Psoas muscle (tissue), 8 donors: ENCODE results near the gene ISCA2. TPM values are rescaled to one million over a fixed set of nuclear protein-coding genes. Genes with fewer than 3 reads are reported as not detected.

Experiments
- ATAC-seq, 4 donors: fragments of 200-7000 bp; cut with Tn5 transposase; one replicate each; pipeline ENCODE4 v1.9.1; 2020; ENCODE audit warnings: moderate library complexity in 3 of 4, mild to moderate bottlenecking in 2 of 4
- DNase-seq, 2 donors: peaks; one replicate each; pipeline ENCODE4 v3.0.0-alpha.2; 2020
- H3K27ac ChIP-seq: fragments of 200-600 bp; one replicate; pipeline ENCODE4 v1.8.0; 2022
- H3K27me3 ChIP-seq, 3 donors: fragments of 200-600 bp in 1 of 3; one replicate each; pipeline versions ENCODE4 v1.6.1 to v1.8.0; 2013 to 2022; ENCODE audit warnings: low read length in 2 of 3, mild to moderate bottlenecking in 2 of 3, moderate library complexity in 1 of 3; ENCODE audit not compliant: insufficient read depth in 3 of 3
- H3K36me3 ChIP-seq, 2 donors: fragments of 200-600 bp in 1 of 2; one replicate each; pipeline versions ENCODE4 v1.6.1 to v1.8.0; 2013 to 2022; ENCODE audit warnings: low read depth in 1 of 2, mild to moderate bottlenecking in 1 of 2, moderate library complexity in 1 of 2; ENCODE audit not compliant: insufficient read depth in 1 of 2
- H3K4me1 ChIP-seq: fragments of 200-600 bp; one replicate; pipeline ENCODE4 v1.8.0; 2022
- H3K4me3 ChIP-seq: fragments of 200-600 bp; one replicate; pipeline ENCODE4 v1.8.0; 2022; ENCODE audit warnings: mild to moderate bottlenecking
- H3K9me3 ChIP-seq: fragments of 200-600 bp; one replicate; pipeline ENCODE4 v1.8.0; 2022
- WGBS, 3 donors: extraction: QIAGEN DNeasy Blood & Tissue Kit; methylation state at CpG; one replicate each; pipeline versions ENCODE4 v1.1.6 to v1.1.7; 2013; 5-methylcytosine and 5-hydroxymethylcytosine counted together
- intact Hi-C, 2 donors: fragments of 100-400 bp; cut with DNase I; formaldehyde crosslinking; loops; one replicate each; pipeline versions ENCODE4 v1.11.0 to v1.14.2; 2022
- polyA plus RNA-seq, 3 donors: library from polyadenylated mRNA; stranded (reverse); fragments of 200-250 nt; gene quantifications; one replicate each; pipeline ENCODE4 v1.2.3, GENCODE V29; 2013
- total RNA-seq, 4 donors: library from RNA; stranded (reverse); fragmentation: NEBNext Ultra II Directional in 2 of 4; extraction: Animal tissue kit (Norgen Biotek cat#: 25700) in 2 of 4; gene quantifications; one replicate each; pipeline versions ENCODE4 v1.2.1 to v1.2.4, GENCODE V29; 2021 to 2023
- TF ChIP-seq, protein P1 (sequence below): fragments of 200-600 bp; IDR thresholded peaks from one replicate; pipeline ENCODE4 v1.8.0; 2022; ENCODE audit warnings: antibody characterized with exemption
- donor health status: healthy with polysubstance abuse.
- donor health status: DM: no; HTN: no; CAD: no; lungs with moderate emphysema.
- donor health status: Bipolar disorder and iron deficiency.
- donor health status: healthy.
- donor health status: DM: yes; HTN: yes; CAD: no.
- donor health status: DM: no; HTN: no; CAD: no.
- donor health status: DM: no; HTN: no; CAD: no.
- donor health status: DM: yes; HTN: yes; CAD: no.

Gene ISCA2
- total and polyA plus RNA-seq, 7 donors: 19.9 to 38.8 (median 24.8) TPM

DNA sequence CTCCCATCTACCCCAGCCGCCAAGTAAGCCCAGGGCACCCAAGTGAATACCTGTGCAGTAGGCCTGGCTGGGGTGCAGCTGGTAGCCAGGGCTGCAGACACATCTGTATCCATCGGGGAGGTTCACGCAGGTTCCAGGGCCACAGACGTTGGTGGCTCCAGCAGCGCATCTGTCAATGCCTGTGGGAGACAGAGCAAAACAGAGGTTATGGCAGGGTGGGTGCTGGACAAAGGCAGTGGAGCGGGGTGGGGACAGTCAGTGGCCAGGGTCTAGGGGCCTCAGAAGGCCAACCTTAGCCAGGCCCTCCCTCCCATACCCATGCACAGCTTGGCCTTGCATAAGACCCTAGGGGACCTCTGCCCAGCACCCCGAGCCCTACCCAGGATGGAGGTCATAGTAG is 29.2 kb downstream of the ISCA2 start:
- intact Hi-C loops: no loop called here
- H3K27me3 ChIP-seq: peaks cover 0 to 4% (median 0%) of the 10 kb centered on the region in 3 donors
- TF ChIP-seq, protein P1, sequence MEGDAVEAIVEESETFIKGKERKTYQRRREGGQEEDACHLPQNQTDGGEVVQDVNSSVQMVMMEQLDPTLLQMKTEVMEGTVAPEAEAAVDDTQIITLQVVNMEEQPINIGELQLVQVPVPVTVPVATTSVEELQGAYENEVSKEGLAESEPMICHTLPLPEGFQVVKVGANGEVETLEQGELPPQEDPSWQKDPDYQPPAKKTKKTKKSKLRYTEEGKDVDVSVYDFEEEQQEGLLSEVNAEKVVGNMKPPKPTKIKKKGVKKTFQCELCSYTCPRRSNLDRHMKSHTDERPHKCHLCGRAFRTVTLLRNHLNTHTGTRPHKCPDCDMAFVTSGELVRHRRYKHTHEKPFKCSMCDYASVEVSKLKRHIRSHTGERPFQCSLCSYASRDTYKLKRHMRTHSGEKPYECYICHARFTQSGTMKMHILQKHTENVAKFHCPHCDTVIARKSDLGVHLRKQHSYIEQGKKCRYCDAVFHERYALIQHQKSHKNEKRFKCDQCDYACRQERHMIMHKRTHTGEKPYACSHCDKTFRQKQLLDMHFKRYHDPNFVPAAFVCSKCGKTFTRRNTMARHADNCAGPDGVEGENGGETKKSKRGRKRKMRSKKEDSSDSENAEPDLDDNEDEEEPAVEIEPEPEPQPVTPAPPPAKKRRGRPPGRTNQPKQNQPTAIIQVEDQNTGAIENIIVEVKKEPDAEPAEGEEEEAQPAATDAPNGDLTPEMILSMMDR: no peak

DNA sequence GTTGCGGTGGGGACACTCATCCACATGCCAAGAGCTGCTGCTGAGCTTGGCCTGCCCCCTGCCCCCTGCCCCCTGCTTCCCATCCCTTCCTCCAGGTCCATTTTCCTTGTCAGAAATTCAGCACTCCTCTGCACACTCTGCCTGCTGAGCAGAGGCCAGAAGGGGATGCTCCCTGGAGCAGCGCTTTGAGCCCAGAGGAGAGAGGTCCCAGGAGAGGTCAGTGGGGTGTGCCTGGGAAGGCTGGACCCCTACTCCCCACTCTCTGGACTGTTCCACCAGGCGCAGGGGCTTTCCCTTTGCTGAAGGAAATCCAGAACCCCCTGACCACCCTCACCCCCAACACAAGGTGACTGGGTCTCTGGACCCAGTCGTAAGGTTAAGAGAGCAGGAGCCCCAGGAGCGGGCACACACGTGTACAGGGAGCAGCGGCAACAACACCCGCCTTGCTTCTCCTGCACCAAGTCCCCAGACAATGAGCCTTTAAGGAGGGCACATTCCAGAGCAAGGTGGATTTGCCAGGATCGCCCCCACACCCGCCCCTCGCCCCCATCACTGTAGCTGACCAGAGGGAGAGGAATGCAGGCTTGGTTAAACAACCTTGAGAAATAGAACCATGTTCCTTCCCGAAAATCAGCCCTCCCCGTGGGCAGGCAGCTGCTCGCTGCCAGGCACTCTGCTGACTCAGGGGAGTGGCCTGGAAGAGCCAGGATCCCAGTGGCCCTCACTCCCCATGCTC is 30.7 kb downstream of the ISCA2 start:
- DNase-seq (peak in 1 of 2 donors; percentile 25), ATAC-seq (peak in 2 of 4 donors; percentile 8 to 44)
- WGBS, 3 donors: 69 to 81% (median 77%) methylated on average over 13 to 14 of the region's 14 CpGs
- TF ChIP-seq, protein P1: no peak
- H3K36me3 ChIP-seq: no peaks in the 10 kb centered on the region
- intact Hi-C loops: no loop called here
- H3K4me3 ChIP-seq: no peak overlapping the region
- peaks cover 0 to 4% (median 0%) of the 10 kb centered on the region in 3 donors for H3K27me3 ChIP-seq
- H3K9me3 ChIP-seq: no peaks in the 10 kb centered on the region
- H3K27ac ChIP-seq: no peak overlapping the region
- H3K4me1 ChIP-seq: peaks cover 15% of the 10 kb centered on the region

More for the DNA sequence above, 29.2 kb downstream of the ISCA2 start:
- no peak for ATAC-seq
- H3K4me3 ChIP-seq: no peak overlapping the region
- DNase-seq: peak; percentile 7 to 30
- 93 to 97% (median 95%) methylated on average over 7 of the region's 7 CpGs for WGBS, 3 donors
- no peaks in the 10 kb centered on the region for H3K36me3 ChIP-seq
- H3K4me1 ChIP-seq: peaks cover 15% of the 10 kb centered on the region
- H3K9me3 ChIP-seq: no peaks in the 10 kb centered on the region
- no peak overlapping the region for H3K27ac ChIP-seq

DNA sequence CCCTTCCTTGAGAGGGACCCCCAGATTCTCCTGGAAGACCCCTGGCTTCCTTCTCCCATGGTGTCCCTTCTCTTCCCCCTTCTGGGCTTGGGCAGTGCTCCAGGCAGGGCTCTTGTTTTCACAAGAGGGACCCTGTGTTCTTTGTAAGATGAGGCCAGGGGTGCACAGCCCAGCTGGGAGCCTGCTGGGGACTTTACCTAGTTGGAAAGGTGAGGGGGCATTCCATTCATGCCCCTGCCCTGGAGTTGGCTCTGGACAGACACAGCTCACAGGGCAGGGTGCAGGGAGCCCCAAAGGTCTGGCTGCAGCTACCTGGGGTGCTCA is 31.2 kb downstream of the ISCA2 start:
- H3K36me3 ChIP-seq: no peaks in the 10 kb centered on the region
- ATAC-seq (no peak), DNase-seq (no peak)
- no peak overlapping the region for H3K4me3 ChIP-seq
- H3K4me1 ChIP-seq: peaks cover 15% of the 10 kb centered on the region
- H3K27me3 ChIP-seq: peaks cover 0 to 4% (median 0%) of the 10 kb centered on the region in 3 donors
- TF ChIP-seq, protein P1: no peak
- intact Hi-C loops: no loop called here
- H3K27ac ChIP-seq: no peak overlapping the region
- no peaks in the 10 kb centered on the region for H3K9me3 ChIP-seq

DNA sequence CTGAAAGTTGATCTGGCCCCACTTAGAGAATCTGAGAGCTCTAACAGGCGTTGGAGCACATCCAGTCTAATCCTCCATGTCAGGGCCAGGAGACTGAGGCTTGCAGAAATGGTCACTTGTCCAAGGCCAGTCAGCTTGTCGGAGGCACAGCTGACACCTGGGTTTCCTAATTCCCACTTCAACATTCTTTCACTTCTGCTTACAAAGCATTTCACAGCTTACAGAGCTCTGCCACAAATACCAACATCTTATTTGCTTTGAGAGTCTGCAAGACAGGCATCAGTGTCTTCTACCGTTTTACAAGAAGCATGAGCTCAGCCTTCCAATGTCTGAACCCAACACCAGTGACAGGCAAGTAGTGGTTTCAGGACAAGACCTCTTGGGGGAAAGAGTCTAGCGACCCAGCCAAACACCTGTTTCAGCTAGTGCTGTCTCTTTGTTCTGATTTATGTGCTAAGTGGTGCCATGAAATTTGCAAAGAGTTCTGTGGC is 31.8 kb downstream of the ISCA2 start:
- 15 to 31% (median 17%) methylated on average over 4 of the region's 4 CpGs for WGBS, 3 donors
- peaks cover 0 to 4% (median 0%) of the 10 kb centered on the region in 3 donors for H3K27me3 ChIP-seq
- H3K4me3 ChIP-seq: no peak overlapping the region
- TF ChIP-seq, protein P1: no peak
- no peaks in the 10 kb centered on the region for H3K9me3 ChIP-seq
- no peak for DNase-seq
- intact Hi-C loops: no loop called here
- ATAC-seq: peak in 3 of 4 donors; percentile 44 to 69 (median 49)
- H3K4me1 ChIP-seq: peaks cover 15% of the 10 kb centered on the region
- no peaks in the 10 kb centered on the region for H3K36me3 ChIP-seq
- no peak overlapping the region for H3K27ac ChIP-seq
